HCT116 (cell line): Measurements from ENCODE around the gene BACH1. TPM values are rescaled to one million over a fixed set of nuclear protein-coding genes. Genes with fewer than 3 reads are reported as not detected.

Experiments used
- ATAC-seq: fragments of 200-7000 bp; cut with Tn5 transposase; 2 replicates; pipeline ENCODE4 v1.9.1; 2020; ENCODE audit warnings: mild to moderate bottlenecking, moderate library complexity
- BruUV-seq: library from RNA; stranded (reverse); fragments of 400-500 nt; replicated peaks from 2 replicates; lab custom pipeline; 2021; lab: Mats Ljungman, UMichigan
- CTCF ChIA-PET: fragments of 300-600 bp; sonication (Branson Sonifier 250); formaldehyde crosslinking; loops from one replicate; lab custom pipeline; 2021; ENCODE audit warnings: antibody characterized with exemption; lab: Charles Lee
- POLR2A ChIA-PET: fragments of 300-600, 350-600 bp; sonication (Branson Sonifier 250); formaldehyde crosslinking; loops from one replicate; lab custom pipeline; 2021; ENCODE audit warnings: antibody characterized with exemption; lab: Charles Lee
- RAD21 ChIA-PET, 2 experiments: fragments of 300-600 bp; sonication (Branson Sonifier 250); formaldehyde crosslinking; loops; one replicate each; lab custom pipeline; 2023; ENCODE audit warnings: low total read pairs in 2 of 2; ENCODE audit not compliant: uncharacterized antibody in 2 of 2, unreplicated experiment in 2 of 2, low non-redundant PET in 1 of 2; lab: Charles Lee
- DNase-seq: peaks from one replicate; pipeline ENCODE4 v3.0.0-alpha.2; 2010; ENCODE audit warnings: low read depth, low spot score
- H2AFZ ChIP-seq: fragments of 200-600 bp; shearing (Covaris generic), sonication (generic); 2 replicates; pipeline ENCODE4 v1.6.1; 2017; ENCODE audit warnings: low read depth, mixed run types, mixed read lengths, antibody characterized with exemption, low read length; ENCODE audit not compliant: poor library complexity, severe bottlenecking
- H3K27ac ChIP-seq: 2 replicates; pipeline ENCODE4 v1.5.1; 2012; ENCODE audit warnings: low read depth, low read length
- H3K27me3 ChIP-seq: fragments of 200-600 bp; sonication (generic); 2 replicates; pipeline ENCODE4 v1.6.1; 2016; ENCODE audit warnings: mixed run types, low read length, mixed read lengths; ENCODE audit not compliant: insufficient read depth
- H3K36me3 ChIP-seq, 2 experiments: fragments of 200-500 bp in 1 of 2; fragments of 200-600 bp in 1 of 2; sonication (Bioruptor generic) in 1 of 2; sonication (generic) in 1 of 2; 2 replicates each; pipeline versions ENCODE4 v1.5.1 to v1.6.1; 2014 to 2016; ENCODE audit warnings: low read length in 2 of 2, inconsistent platforms in 1 of 2, mixed read lengths in 1 of 2, mixed run types in 1 of 2; ENCODE audit not compliant: insufficient read depth in 2 of 2, control insufficient read depth in 1 of 2
- H3K4me1 ChIP-seq, 2 experiments: fragments of 200-600 bp in 1 of 2; sonication (generic) in 1 of 2; 2 replicates each; pipeline versions ENCODE4 v1.5.1 to v1.6.1; 2012 to 2017; ENCODE audit warnings: low read length in 2 of 2, inconsistent platforms in 1 of 2, mild to moderate bottlenecking in 1 of 2, mixed read lengths in 1 of 2, mixed run types in 1 of 2, moderate library complexity in 1 of 2; ENCODE audit not compliant: insufficient read depth in 2 of 2, control insufficient read depth in 1 of 2
- H3K4me2 ChIP-seq: fragments of 200-600 bp; sonication (generic); 2 replicates; pipeline ENCODE4 v1.6.1; 2017; ENCODE audit warnings: mixed run types, low read length, mixed read lengths
- H3K4me3 ChIP-seq, 2 experiments: fragments of 200-600 bp in 1 of 2; sonication (generic) in 1 of 2; replicated peaks in 1 of 2; 2 replicates each; pipeline ENCODE4 v1.5.1; 2011 to 2016; ENCODE audit warnings: low read length in 2 of 2, control low read depth in 1 of 2, low read depth in 1 of 2, mild to moderate bottlenecking in 1 of 2, mixed read lengths in 1 of 2, mixed run types in 1 of 2
- H3K79me2 ChIP-seq: fragments of 200-600 bp; sonication (generic); 2 replicates; pipeline ENCODE4 v1.6.1; 2017; ENCODE audit warnings: mild to moderate bottlenecking, mixed run types, low read length, moderate library complexity, mixed read lengths; ENCODE audit not compliant: insufficient read depth
- H3K9ac ChIP-seq: fragments of 200-600 bp; sonication (generic); 2 replicates; pipeline ENCODE4 v1.6.1; 2016; ENCODE audit warnings: low read length, mixed read lengths
- H3K9me2 ChIP-seq: fragments of 200-600 bp; sonication (generic), shearing (Covaris generic); 2 replicates; pipeline ENCODE4 v1.6.1; 2017; ENCODE audit warnings: mixed run types, mild to moderate bottlenecking, moderate library complexity; ENCODE audit not compliant: insufficient read depth
- H3K9me3 ChIP-seq, 2 experiments: fragments of 200-500 bp in 1 of 2; fragments of 200-600 bp in 1 of 2; sonication (Bioruptor generic) in 1 of 2; sonication (generic) in 1 of 2; 2 replicates each; pipeline ENCODE4 v1.6.1; 2014 to 2017; ENCODE audit warnings: low read length in 2 of 2, mixed read lengths in 2 of 2, inconsistent platforms in 1 of 2, low read depth in 1 of 2, mild to moderate bottlenecking in 1 of 2, mixed run types in 1 of 2, moderate library complexity in 1 of 2; ENCODE audit not compliant: control insufficient read depth in 1 of 2, insufficient read depth in 1 of 2
- H4K20me1 ChIP-seq: fragments of 200-600 bp; sonication (generic), shearing (Covaris generic); 2 replicates; pipeline ENCODE4 v1.6.1; 2017; ENCODE audit warnings: mixed run types, mild to moderate bottlenecking, moderate library complexity; ENCODE audit not compliant: insufficient read depth
- CBX3 ChIP-seq: IDR thresholded peaks from 2 replicates; pipeline ENCODE4 v1.6.1; 2012; ENCODE audit warnings: low read depth
- EGR1 ChIP-seq: IDR thresholded peaks from 2 replicates; pipeline ENCODE4 v1.6.1; 2012; ENCODE audit warnings: low read depth
- EZH2phosphoT487 ChIP-seq: fragments of 200-600 bp; IDR thresholded peaks from 2 replicates; pipeline ENCODE4 v1.6.1; 2018; ENCODE audit warnings: antibody characterized with exemption, borderline replicate concordance
- JUND ChIP-seq: IDR thresholded peaks from 2 replicates; pipeline ENCODE4 v1.6.1; 2012
- POLR2A ChIP-seq: IDR thresholded peaks from 2 replicates; pipeline ENCODE4 v1.7.0; 2011; ENCODE audit warnings: borderline replicate concordance; ENCODE audit not compliant: insufficient read depth, insufficient read length; ENCODE audit errors: extremely low read depth
- POLR2AphosphoS5 ChIP-seq: IDR thresholded peaks from 2 replicates; pipeline ENCODE4 v1.6.1; 2011; ENCODE audit warnings: mild to moderate bottlenecking, low read depth, low read length, moderate library complexity
- REST ChIP-seq: IDR thresholded peaks from 2 replicates; pipeline ENCODE4 v1.6.1; 2012; ENCODE audit warnings: low read depth
- SIN3A ChIP-seq: IDR thresholded peaks from 2 replicates; pipeline ENCODE4 v1.6.1; 2012; ENCODE audit warnings: low read depth
- SP1 ChIP-seq: IDR thresholded peaks from 2 replicates; pipeline ENCODE4 v1.6.1; 2012; ENCODE audit warnings: low read depth
- YY1 ChIP-seq: IDR thresholded peaks from 2 replicates; pipeline ENCODE4 v1.6.1; 2011; ENCODE audit warnings: low read length, low read depth, moderate library complexity, mild to moderate bottlenecking; ENCODE audit not compliant: insufficient replicate concordance; ENCODE audit errors: extremely low read depth
- ZBTB33 ChIP-seq: IDR thresholded peaks from 2 replicates; pipeline ENCODE4 v1.6.1; 2011; ENCODE audit warnings: mild to moderate bottlenecking, low read length, moderate library complexity; ENCODE audit not compliant: insufficient replicate concordance; ENCODE audit errors: extremely low read depth
- ZFX ChIP-seq: fragments of 450-650 bp; IDR thresholded peaks from 2 replicates; pipeline ENCODE4 v1.6.1; 2017
- intact Hi-C: fragments of 100-400 bp; cut with micrococcal nuclease; formaldehyde crosslinking; loops from 2 replicates; pipeline ENCODE4 v1.10.0; 2022
- total RNA-seq: library from RNA; stranded (reverse); gene quantifications from one replicate; pipeline ENCODE4 v1.2.1, GENCODE V29; 2021; ENCODE audit not compliant: unreplicated experiment
- TF ChIP-seq, protein P1 (sequence below), 3 experiments: fragments of 200-600 bp in 1 of 3; sonication (generic) in 1 of 3; IDR thresholded peaks in 2 of 3; conservative IDR thresholded peaks in 1 of 3; 2 replicates each; pipeline ENCODE4 v1.5.1; 2012 to 2017; ENCODE audit warnings: low read depth in 2 of 3, low read length in 2 of 3, antibody characterized with exemption in 1 of 3, borderline replicate concordance in 1 of 3, control low read depth in 1 of 3, mild to moderate bottlenecking in 1 of 3, mixed read lengths in 1 of 3, mixed run types in 1 of 3, moderate library complexity in 1 of 3; ENCODE audit not compliant: insufficient read depth in 1 of 3

The BACH1 gene
- total RNA-seq, 1 experiment from 2014 or later = 28.4 TPM

DNA sequence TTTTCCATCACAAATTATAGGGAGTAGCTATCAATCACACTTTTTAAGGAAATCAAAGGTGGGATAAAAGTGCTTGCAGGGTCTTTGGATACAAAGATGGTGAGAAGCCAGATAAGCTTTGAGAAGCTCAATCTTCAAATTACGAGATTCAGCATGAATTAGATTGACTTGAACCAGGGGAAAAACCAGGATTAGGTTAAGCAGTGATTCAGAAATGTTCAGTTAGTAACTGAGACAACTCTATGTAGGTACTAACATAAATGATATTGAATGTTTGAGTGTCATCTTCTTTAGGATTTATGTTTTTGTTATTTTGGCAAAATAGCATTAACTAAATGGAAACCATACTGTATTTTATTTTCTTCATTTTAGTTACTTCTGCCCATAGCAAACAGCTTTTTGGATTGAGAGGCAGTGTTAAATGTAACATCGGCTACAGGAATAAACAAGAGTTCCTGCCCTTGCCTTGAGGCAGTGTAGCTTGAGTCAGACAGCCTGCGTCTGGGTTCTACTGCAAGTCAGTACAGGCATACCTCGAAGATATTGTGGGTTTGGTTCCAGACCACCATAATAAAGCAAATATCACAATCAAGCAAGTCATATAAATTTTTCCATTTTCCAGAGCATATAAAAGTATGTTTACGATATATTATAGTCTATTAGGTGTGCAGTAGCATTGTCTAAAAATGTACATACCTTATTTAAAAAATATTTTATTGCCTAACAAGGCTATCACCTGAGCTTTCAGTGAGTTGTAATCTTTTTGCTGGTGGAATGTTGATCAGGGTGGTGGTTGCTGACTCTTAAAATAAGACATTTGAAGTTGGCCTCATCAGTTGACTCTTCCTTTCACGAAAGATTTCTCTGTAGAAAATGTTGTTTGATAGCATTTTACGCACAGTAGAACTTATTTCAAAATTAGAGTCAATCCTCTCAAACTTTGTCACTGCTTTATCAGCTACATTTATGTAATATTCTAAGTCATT, 36.9 kb upstream of the BACH1 start:
- H3K79me2 ChIP-seq = no peaks in the 10 kb centered on the region
- H3K27me3 ChIP-seq = no peaks in the 10 kb centered on the region
- no peak overlapping the region for H3K4me3 ChIP-seq
- H3K4me2 ChIP-seq = no peak overlapping the region
- H3K9me2 ChIP-seq = no peaks in the 10 kb centered on the region
- intact Hi-C loops = no loop called here
- no peak overlapping the region for H2AFZ ChIP-seq
- POLR2A ChIA-PET = no interaction called here
- no peaks in the 10 kb centered on the region for H3K9me3 ChIP-seq
- no TSS peak for BruUV-seq
- DNase-seq (no peak), ATAC-seq (no peak)
- CTCF ChIA-PET = no interaction called here
- no peak overlapping the region for H3K9ac ChIP-seq
- peaks cover 5 to 7% of the 10 kb centered on the region in 2 experiments; a peak in 1 of 4 replicates for H3K4me1 ChIP-seq
- H4K20me1 ChIP-seq = no peaks in the 10 kb centered on the region
- no peaks in the 10 kb centered on the region for H3K36me3 ChIP-seq
- RAD21 ChIA-PET = no interaction called here
- H3K27ac ChIP-seq = no peak overlapping the region
- TF ChIP-seq ZFX (no peak), SP1 (no peak), REST (no peak), POLR2A (no peak), ZBTB33 (no peak), CBX3 (no peak), YY1 (no peak), JUND (no peak), EZH2phosphoT487 (no peak), SIN3A (no peak), EGR1 (no peak), POLR2AphosphoS5 (no peak)
- TF ChIP-seq, protein P1, sequence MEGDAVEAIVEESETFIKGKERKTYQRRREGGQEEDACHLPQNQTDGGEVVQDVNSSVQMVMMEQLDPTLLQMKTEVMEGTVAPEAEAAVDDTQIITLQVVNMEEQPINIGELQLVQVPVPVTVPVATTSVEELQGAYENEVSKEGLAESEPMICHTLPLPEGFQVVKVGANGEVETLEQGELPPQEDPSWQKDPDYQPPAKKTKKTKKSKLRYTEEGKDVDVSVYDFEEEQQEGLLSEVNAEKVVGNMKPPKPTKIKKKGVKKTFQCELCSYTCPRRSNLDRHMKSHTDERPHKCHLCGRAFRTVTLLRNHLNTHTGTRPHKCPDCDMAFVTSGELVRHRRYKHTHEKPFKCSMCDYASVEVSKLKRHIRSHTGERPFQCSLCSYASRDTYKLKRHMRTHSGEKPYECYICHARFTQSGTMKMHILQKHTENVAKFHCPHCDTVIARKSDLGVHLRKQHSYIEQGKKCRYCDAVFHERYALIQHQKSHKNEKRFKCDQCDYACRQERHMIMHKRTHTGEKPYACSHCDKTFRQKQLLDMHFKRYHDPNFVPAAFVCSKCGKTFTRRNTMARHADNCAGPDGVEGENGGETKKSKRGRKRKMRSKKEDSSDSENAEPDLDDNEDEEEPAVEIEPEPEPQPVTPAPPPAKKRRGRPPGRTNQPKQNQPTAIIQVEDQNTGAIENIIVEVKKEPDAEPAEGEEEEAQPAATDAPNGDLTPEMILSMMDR (IDR thresholded peaks at IDR 0.05 in 2 of 3, conservative IDR thresholded peaks at IDR 0.05 in 1 of 3; ENCODE audit: borderline replicate concordance in 1 of 3, insufficient read depth in 1 of 3, low read depth in 2 of 3, low read length in 2 of 3) = no peak
